Suppressor macrophage treated with lipopolysaccharide for 4 hours (primary cell): ENCODE data around the gene CFL2.

Experiments
- DNase-seq: peaks from one replicate; pipeline ENCODE4 v3.0.0-alpha.2; 2020

CFL2 gene

DNA sequence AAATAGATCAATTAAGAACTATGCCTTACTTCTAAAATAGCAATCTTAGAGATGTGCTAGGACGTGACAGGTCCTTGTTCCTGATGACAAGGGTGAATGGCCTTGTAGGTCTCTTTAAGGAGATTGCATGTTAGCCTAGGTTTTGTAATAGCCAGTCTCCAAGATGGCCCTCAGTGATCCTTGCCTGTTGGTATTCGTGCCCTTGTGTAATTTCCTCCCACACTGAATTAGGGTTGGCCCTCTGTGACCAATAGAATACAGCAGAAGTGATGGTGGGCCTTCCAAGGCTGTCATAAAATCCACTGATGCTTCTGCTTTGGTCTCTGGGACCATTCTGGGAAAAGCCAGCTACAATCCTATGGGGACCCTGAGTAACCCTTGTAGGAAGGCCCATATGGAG is 46.3 kb downstream of the CFL2 start:
- peak; percentile 44 for DNase-seq

DNA sequence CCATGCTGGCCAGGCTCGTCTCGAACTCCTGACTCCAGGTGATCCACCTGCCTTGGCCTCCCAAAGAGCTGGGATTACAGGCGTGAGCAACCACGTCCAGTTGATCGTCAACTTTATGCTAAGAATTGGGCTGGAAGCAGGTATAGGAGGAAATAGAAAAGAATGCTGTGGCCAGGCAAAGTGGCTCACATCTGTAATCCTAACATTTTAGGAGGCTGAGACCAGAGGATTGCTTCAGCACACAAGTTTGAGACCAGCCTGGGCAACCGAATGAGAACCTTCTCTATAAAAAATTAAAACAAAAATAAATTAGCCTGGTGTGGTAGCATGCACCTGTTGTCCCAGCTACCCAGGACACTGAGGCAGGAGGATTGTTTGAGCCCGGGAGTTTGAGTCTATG is 47.4 kb downstream of the CFL2 start:
- no peak for DNase-seq

DNA sequence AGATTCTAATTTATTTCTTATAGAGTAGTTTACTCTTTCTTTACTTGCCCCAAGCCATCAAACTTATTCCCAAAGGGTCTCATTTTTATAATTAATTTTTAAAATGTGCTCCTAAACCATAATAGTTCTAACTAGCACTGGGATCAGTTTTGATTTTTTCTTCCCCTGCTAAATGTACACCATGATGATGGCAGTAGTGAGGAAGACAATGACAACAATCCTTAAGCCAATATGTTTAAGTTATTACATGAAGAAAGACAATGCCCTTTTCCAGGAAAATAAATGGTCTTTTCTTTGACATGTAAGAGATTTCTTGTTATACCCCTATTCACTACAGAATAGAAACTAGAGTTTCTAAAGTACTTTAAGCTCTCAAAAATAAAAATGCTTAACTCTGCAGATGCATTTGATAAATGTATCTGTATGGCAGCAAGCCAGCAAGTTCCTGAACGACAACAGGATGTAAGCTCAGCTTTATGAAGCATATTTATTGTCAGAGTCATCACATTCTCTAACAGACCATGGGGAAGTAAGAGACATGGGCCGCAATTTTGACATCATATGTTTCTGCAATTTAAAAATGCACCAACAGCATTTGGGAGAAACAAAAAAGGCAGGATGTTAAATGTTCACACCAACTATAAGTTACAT is 48.5 kb downstream of the CFL2 start:
- DNase-seq, result peak; percentile 80

DNA sequence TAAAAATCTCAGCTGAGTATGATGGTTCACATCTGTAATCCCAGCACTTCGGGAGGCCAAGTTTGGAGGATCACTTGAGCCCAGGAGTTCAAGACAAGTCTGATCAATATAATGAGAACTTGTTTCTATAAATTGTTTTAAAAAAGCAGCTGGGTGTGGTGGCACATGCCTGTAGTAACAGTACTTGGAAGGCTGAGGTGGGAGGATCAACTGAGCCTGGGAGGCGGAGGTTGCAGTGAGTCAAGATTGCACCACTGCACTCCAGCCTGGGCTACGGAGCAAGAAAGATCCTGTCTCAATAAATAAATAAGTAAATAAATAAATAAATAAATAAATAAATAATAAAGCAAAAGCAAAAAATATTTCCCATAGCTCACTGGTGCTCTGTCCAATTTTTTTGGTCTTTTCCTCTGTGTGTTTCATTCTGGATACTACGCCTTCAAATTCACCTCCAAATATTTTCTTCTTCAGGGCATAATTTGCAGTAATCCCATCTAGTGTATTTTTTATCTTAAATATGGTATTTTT is 51.8 kb downstream of the CFL2 start:
- DNase-seq, result no peak

DNA sequence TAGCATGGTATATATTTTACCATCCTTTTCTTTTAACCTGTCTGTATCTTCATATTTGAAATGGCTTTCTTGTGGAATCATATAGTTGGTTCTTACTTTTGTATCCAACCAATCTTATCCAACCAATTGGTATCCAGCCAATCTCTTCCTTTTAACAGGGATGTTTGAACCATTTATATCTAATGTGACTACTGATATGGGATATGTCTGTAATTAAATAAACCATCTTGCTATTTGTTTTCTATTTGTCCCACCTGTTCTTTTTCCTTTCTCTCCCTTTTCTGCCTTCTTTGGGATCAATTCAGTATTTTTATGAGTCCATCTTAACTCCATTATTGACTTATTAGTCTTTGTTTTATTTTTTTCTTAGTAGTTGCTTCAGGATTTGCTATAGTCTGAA is 53.6 kb downstream of the CFL2 start:
- DNase-seq, result no peak
